Inferior parietal cortex (tissue), 1 donor: Measurements from ENCODE around the gene ANP32A.
A peak's percentile ranks its signal among the peaks of the same experiment; 100 is the strongest.

ENCODE experiments used
- DNase-seq: peaks from one replicate; pipeline ENCODE4 v3.0.0-alpha.2; 2016; ENCODE audit errors: extremely low spot score

ANP32A gene

GRCh38 chr15:68797599-68798345 lies 22.9 kb downstream of the ANP32A start:
- peak; percentile 34 for DNase-seq

GRCh38 chr15:68797191-68797590 lies 23.5 kb downstream of the ANP32A start:
- no peak for DNase-seq

- DNase-seq = no peak
Observed at GRCh38 chr15:68796576-68796975, 24.1 kb downstream of the ANP32A start.

- DNase-seq = peak; percentile 87
Observed at GRCh38 chr15:68795298-68795848, 25.3 kb downstream of the ANP32A start.

GRCh38 chr15:68794863-68795262 lies 25.8 kb downstream of the ANP32A start:
- no peak for DNase-seq

GRCh38 chr15:68794307-68794706 lies 26.4 kb downstream of the ANP32A start:
- DNase-seq = no peak

- DNase-seq = no peak
Observed at GRCh38 chr15:68793776-68794175, 26.9 kb downstream of the ANP32A start.

GRCh38 chr15:68792901-68793766 lies 27.6 kb downstream of the ANP32A start:
- DNase-seq = no peak

- DNase-seq = no peak
Observed at GRCh38 chr15:68791431-68792283, 29.0 kb downstream of the ANP32A start.

GRCh38 chr15:68790910-68791309 lies 29.8 kb downstream of the ANP32A start:
- DNase-seq = no peak

GRCh38 chr15:68790242-68790575 lies 30.5 kb downstream of the ANP32A start:
- DNase-seq = no peak

GRCh38 chr15:68789534-68790241 lies 31.0 kb downstream of the ANP32A start:
- no peak for DNase-seq

- no peak for DNase-seq
Observed at GRCh38 chr15:68789091-68789490, 31.6 kb downstream of the ANP32A start.

- DNase-seq = no peak
Observed at GRCh38 chr15:68788264-68788624, 32.5 kb downstream of the ANP32A start.

- DNase-seq = no peak
Observed at GRCh38 chr15:68787609-68788263, 33.0 kb downstream of the ANP32A start.

GRCh38 chr15:68786753-68787152 lies 33.9 kb downstream of the ANP32A start:
- no peak for DNase-seq

GRCh38 chr15:68785541-68785940 lies 35.2 kb downstream of the ANP32A start:
- no peak for DNase-seq

GRCh38 chr15:68784206-68784605 lies 36.5 kb downstream of the ANP32A start:
- no peak for DNase-seq

GRCh38 chr15:68783226-68784058 lies 37.3 kb downstream of the ANP32A start:
- no peak for DNase-seq
